Colon (tissue), 2 donors: ENCODE results near the gene FGR.

ENCODE experiments used
- FAIRE-seq: peaks from 2 replicates; lab custom pipeline; 2012; peaks lifted over from hg19 to GRCh38; lab: Jason Lieb, UNC
- donor health status: control.
- donor health status: control.

The FGR gene

GRCh38 chr1:27585684-27586083 lies 49.3 kb downstream of the FGR start:
- no peak for FAIRE-seq

GRCh38 chr1:27584453-27584852 lies 50.5 kb downstream of the FGR start:
- FAIRE-seq: no peak

GRCh38 chr1:27583479-27583878 lies 51.5 kb downstream of the FGR start:
- no peak for FAIRE-seq

- no peak for FAIRE-seq
Measured at GRCh38 chr1:27581823-27582243, 53.2 kb downstream of the FGR start.

- no peak for FAIRE-seq
Measured at GRCh38 chr1:27577504-27578188, 57.3 kb downstream of the FGR start.

- no peak for FAIRE-seq
Measured at GRCh38 chr1:27576806-27577227, 58.2 kb downstream of the FGR start.

GRCh38 chr1:27575840-27576331 lies 59.1 kb downstream of the FGR start:
- FAIRE-seq: no peak

GRCh38 chr1:27574871-27575831 lies 59.8 kb downstream of the FGR start:
- no peak for FAIRE-seq

- FAIRE-seq: no peak
Measured at GRCh38 chr1:27574001-27574781, 60.8 kb downstream of the FGR start.

GRCh38 chr1:27572679-27573426 lies 62.1 kb downstream of the FGR start:
- FAIRE-seq: no peak

GRCh38 chr1:27572019-27572678 lies 62.8 kb downstream of the FGR start:
- no peak for FAIRE-seq

- FAIRE-seq: no peak
Measured at GRCh38 chr1:27571439-27572018, 63.5 kb downstream of the FGR start.

- no peak for FAIRE-seq
Measured at GRCh38 chr1:27570784-27571183, 64.2 kb downstream of the FGR start.

- no peak for FAIRE-seq
Measured at GRCh38 chr1:27570356-27570755, 64.6 kb downstream of the FGR start.

- FAIRE-seq: no peak
Measured at GRCh38 chr1:27569506-27570291, 65.3 kb downstream of the FGR start.

GRCh38 chr1:27569088-27569460 lies 65.9 kb downstream of the FGR start:
- no peak for FAIRE-seq

- no peak for FAIRE-seq
Measured at GRCh38 chr1:27568300-27569087, 66.5 kb downstream of the FGR start.

GRCh38 chr1:27567971-27568299 lies 67.0 kb downstream of the FGR start:
- no peak for FAIRE-seq

GRCh38 chr1:27567146-27567526 lies 67.8 kb downstream of the FGR start:
- no peak for FAIRE-seq
